CD14-positive monocyte (primary cell): ENCODE results near the gene RNF151. TPM values are rescaled to one million over a fixed set of nuclear protein-coding genes. Genes with fewer than 3 reads are reported as not detected.

ENCODE experiments used
- DNase-seq, 3 donors: peaks; one replicate each; pipeline ENCODE4 v3.0.0-alpha.2; 2011 to 2022
- H2AFZ ChIP-seq: 2 replicates; pipeline ENCODE4 v1.6.0; 2012; ENCODE audit warnings: mild to moderate bottlenecking, low read depth, low read length, inconsistent platforms; ENCODE audit not compliant: insufficient read depth, poor library complexity, severe bottlenecking
- H3K27ac ChIP-seq, 2 donors: 1 replicate in 1 of 2; 2 replicates in 1 of 2; pipeline ENCODE4 v1.5.1; 2012 to 2013; ENCODE audit warnings: low read length in 2 of 2, control low read depth in 1 of 2, inconsistent platforms in 1 of 2, low read depth in 1 of 2, mild to moderate bottlenecking in 1 of 2
- H3K27me3 ChIP-seq, 2 donors: one replicate each; pipeline versions ENCODE4 v1.6.0 to v1.6.1; 2011 to 2013; ENCODE audit warnings: low read length in 2 of 2; ENCODE audit not compliant: control insufficient read depth in 2 of 2, insufficient read depth in 2 of 2
- H3K36me3 ChIP-seq, 2 donors: replicated peaks in 1 of 2; 1 replicate in 1 of 2; 2 replicates in 1 of 2; pipeline versions ENCODE4 v1.5.1 to v1.6.1; 2012 to 2013; ENCODE audit warnings: low read length in 2 of 2, control low read depth in 1 of 2, inconsistent platforms in 1 of 2, mild to moderate bottlenecking in 1 of 2; ENCODE audit not compliant: insufficient read depth in 2 of 2, control insufficient read depth in 1 of 2
- H3K4me1 ChIP-seq, 2 donors: 1 replicate in 1 of 2; 2 replicates in 1 of 2; pipeline versions ENCODE4 v1.5.1 to v1.6.1; 2012 to 2013; ENCODE audit warnings: low read length in 2 of 2, control low read depth in 1 of 2, inconsistent platforms in 1 of 2, mild to moderate bottlenecking in 1 of 2, moderate library complexity in 1 of 2; ENCODE audit not compliant: insufficient read depth in 2 of 2, control insufficient read depth in 1 of 2
- H3K4me2 ChIP-seq: replicated peaks from 2 replicates; pipeline ENCODE3; 2012; ENCODE audit warnings: low read length, moderate library complexity, mild to moderate bottlenecking; ENCODE audit not compliant: poor library complexity, severe bottlenecking; ENCODE audit errors: extremely low read depth
- H3K4me3 ChIP-seq, 3 experiments: fragments of 200-600 bp in 1 of 3; sonication (generic) in 1 of 3; replicated peaks in 1 of 3; 1 replicate in 2 of 3; 2 replicates in 1 of 3; pipeline ENCODE4 v1.5.1; 2011 to 2013; ENCODE audit warnings: low read length in 3 of 3, mild to moderate bottlenecking in 3 of 3, control low read depth in 2 of 3, low read depth in 2 of 3, inconsistent platforms in 1 of 3, moderate library complexity in 1 of 3
- H3K79me2 ChIP-seq: 2 replicates; pipeline ENCODE4 v1.6.0; 2012; ENCODE audit warnings: mild to moderate bottlenecking, control low read depth, inconsistent platforms, low read length, moderate library complexity; ENCODE audit not compliant: insufficient read depth
- H3K9ac ChIP-seq: 2 replicates; pipeline ENCODE4 v1.6.0; 2017; ENCODE audit warnings: low read length, mild to moderate bottlenecking; ENCODE audit not compliant: insufficient read depth, poor library complexity, severe bottlenecking
- H3K9me3 ChIP-seq, 2 donors: replicated peaks in 1 of 2; 1 replicate in 1 of 2; 2 replicates in 1 of 2; pipeline versions ENCODE4 v1.5.1 to v1.6.1; 2012 to 2013; ENCODE audit warnings: low read length in 2 of 2, control low read depth in 1 of 2; ENCODE audit not compliant: control insufficient read depth in 1 of 2, insufficient read depth in 1 of 2
- H4K20me1 ChIP-seq: 2 replicates; pipeline ENCODE4 v1.6.0; 2012; ENCODE audit warnings: mild to moderate bottlenecking, low read length, control low read depth, moderate library complexity; ENCODE audit not compliant: insufficient read depth
- H3K27ac Mint-ChIP-seq, 7 donors: one replicate each; pipeline ENCODE4 v1.8.0; 2020; ENCODE audit warnings: mild to moderate bottlenecking in 7 of 7, mixed read lengths in 7 of 7, moderate library complexity in 6 of 7, inconsistent platforms in 2 of 7
- H3K27me3 Mint-ChIP-seq, 3 donors: one replicate each; pipeline ENCODE4 v1.8.0; 2021 to 2022; ENCODE audit warnings: low read depth in 3 of 3, mild to moderate bottlenecking in 3 of 3, mixed read lengths in 3 of 3, moderate library complexity in 3 of 3, inconsistent platforms in 1 of 3
- H3K36me3 Mint-ChIP-seq, 2 donors: one replicate each; pipeline ENCODE4 v1.8.0; 2020; ENCODE audit warnings: mixed read lengths in 2 of 2, inconsistent platforms in 1 of 2, mild to moderate bottlenecking in 1 of 2
- H3K4me1 Mint-ChIP-seq: one replicate; pipeline ENCODE4 v1.8.0; 2020; ENCODE audit warnings: mild to moderate bottlenecking, mixed read lengths
- H3K4me3 Mint-ChIP-seq, 2 donors: one replicate each; pipeline ENCODE4 v1.8.0; 2020; ENCODE audit warnings: mild to moderate bottlenecking in 2 of 2, mixed read lengths in 2 of 2, moderate library complexity in 1 of 2
- H3K9me3 Mint-ChIP-seq, 7 donors: one replicate each; pipeline ENCODE4 v1.8.0; 2020 to 2022; ENCODE audit warnings: mixed read lengths in 7 of 7, mild to moderate bottlenecking in 6 of 7, moderate library complexity in 6 of 7, inconsistent platforms in 2 of 7
- CTCF ChIP-seq: fragments of 200-600 bp; IDR thresholded peaks from one replicate; pipeline ENCODE4 v1.8.0; 2022; ENCODE audit warnings: antibody characterized with exemption, mild to moderate bottlenecking
- WGBS: methylation state at CpG from one replicate; pipeline ENCODE4 v1.1.5; 2013; ENCODE audit warnings: missing lambda C conversion rate; ENCODE audit not compliant: insufficient coverage; 5-methylcytosine and 5-hydroxymethylcytosine counted together
- intact Hi-C, 2 donors: fragments of 100-400 bp; cut with micrococcal nuclease; formaldehyde crosslinking; loops; one replicate each; pipeline versions ENCODE4 v1.15.0 to v1.15.1; 2023
- polyA plus RNA-seq, 3 donors: library from polyadenylated mRNA; depleted of rRNA in 1 of 3; unstranded in 2 of 3; stranded (reverse) in 1 of 3; fragments of 300-500 nt in 2 of 3; fragments of >200 nt in 1 of 3; fragmentation: Illumina TruSeq in 2 of 3; gene quantifications; 1 replicate in 2 of 3; 2 replicates in 1 of 3; pipeline ENCODE4 v1.2.3, GENCODE V29; 2012 to 2021

RNF151 gene
- polyA plus RNA-seq, 3 donors, result not detected

- Histone ChIP-seq H3K79me2 (peaks cover 55% of the 10 kb centered on the region), H4K20me1 (peaks cover 31% of the 10 kb centered on the region), H3K9me3 (no peaks in the 10 kb centered on the region), H3K4me3 (no peak overlapping the region), H3K36me3 (peaks cover 36 to 48% of the 10 kb centered on the region in 2 donors), H3K4me1 (peaks cover 54 to 61% of the 10 kb centered on the region in 2 donors), H3K27me3 (no peaks in the 10 kb centered on the region), H3K9ac (peak overlapping the region; percentile 8), H3K27ac (peak overlapping the region; percentile 1 to 14), H3K4me2 (no peak overlapping the region), H2AFZ (no peak overlapping the region)
- Mint-ChIP-seq H3K27ac (peak overlapping the region in 4 of 7 donors; percentile 54 to 59 (median 58)), H3K4me1 (peaks cover 63% of the 10 kb centered on the region), H3K4me3 (no peak overlapping the region), H3K9me3 (no peaks in the 10 kb centered on the region), H3K36me3 (peaks cover 36 to 59% of the 10 kb centered on the region in 2 donors), H3K27me3 (peaks cover 0 to 1% (median 0%) of the 10 kb centered on the region in 3 donors)
- WGBS, result 98% methylated on average over 4 of the region's 11 CpGs
- no peak for DNase-seq
- intact Hi-C loops, result loop anchor here in 1 of 2 donors (10.0 kb wide), 1 partner anchor 162 kb away; the partner anchor contains the start of genes EME2, MRPS34 and NME3
- TF ChIP-seq CTCF, result no peak
These were observed 29.6 kb upstream of the RNF151 start for GRCh38 chr16:1936945-1937479.

- intact Hi-C loops, result loop anchor here in 1 of 2 donors (10.0 kb wide), 1 partner anchor 164 kb away; the partner anchor contains the start of genes EME2, MRPS34 and NME3
- no peaks in the 10 kb centered on the region for H3K9me3 Mint-ChIP-seq
- Histone ChIP-seq H3K4me3 (peak overlapping the region in 2 of 3 experiments; percentile 1 to 62), H3K9me3 (no peaks in the 10 kb centered on the region), H4K20me1 (peaks cover 38% of the 10 kb centered on the region), H3K4me1 (peaks cover 60 to 71% of the 10 kb centered on the region in 2 donors), H3K27me3 (no peaks in the 10 kb centered on the region), H3K4me2 (peak overlapping the region; percentile 59), H3K79me2 (peaks cover 66% of the 10 kb centered on the region), H3K27ac (peak overlapping the region; percentile 83 to 86), H2AFZ (peak overlapping the region; percentile 48), H3K9ac (peak overlapping the region; percentile 52), H3K36me3 (peaks cover 36 to 48% of the 10 kb centered on the region in 2 donors)
- peaks cover 0 to 1% (median 0%) of the 10 kb centered on the region in 3 donors for H3K27me3 Mint-ChIP-seq
- peak overlapping the region; percentile 61 to 85 for H3K4me3 Mint-ChIP-seq
- DNase-seq, result peak; percentile 80 to 90 (median 90)
- H3K36me3 Mint-ChIP-seq, result peaks cover 36 to 59% of the 10 kb centered on the region in 2 donors
- no peak for TF ChIP-seq CTCF
- H3K27ac Mint-ChIP-seq, result peak overlapping the region; percentile 92 to 98 (median 96)
- peaks cover 62% of the 10 kb centered on the region for H3K4me1 Mint-ChIP-seq
- WGBS, result 29% methylated on average over 8 of the region's 10 CpGs
These were observed 28.3 kb upstream of the RNF151 start for GRCh38 chr16:1938316-1938715.
